NT2/D1 (cell line): ENCODE measurements around the gene COQ10A.

Experiments used
- SUZ12 ChIP-seq: IDR thresholded peaks from 2 replicates; pipeline ENCODE4 v1.6.1; 2011; ENCODE audit not compliant: insufficient read length, insufficient read depth; ENCODE audit errors: extremely low read depth
- YY1 ChIP-seq: IDR thresholded peaks from 2 replicates; pipeline ENCODE4 v1.6.1; 2011; ENCODE audit not compliant: insufficient read length, insufficient read depth
- ZNF274 ChIP-seq: IDR thresholded peaks from 2 replicates; pipeline ENCODE4 v1.6.1; 2011; ENCODE audit warnings: mild to moderate bottlenecking, low read depth, low read length

GRCh38 chr12:56229916-56230431, 36.8 kb upstream of the COQ10A start, which contains the start of gene SLC39A5:
- TF ChIP-seq SUZ12: no peak
- no peak for TF ChIP-seq YY1
- TF ChIP-seq ZNF274: no peak
